Endothelial cell of umbilical vein (primary cell): ENCODE measurements around the gene GPR17. TPM values are rescaled to one million over a fixed set of nuclear protein-coding genes. Genes with fewer than 3 reads are reported as not detected.

Experiments used
- BruUV-seq: library from RNA; stranded (reverse); fragments of 400-500 nt; replicated peaks from 2 replicates; lab custom pipeline; 2021; lab: Mats Ljungman, UMichigan
- CTCF ChIA-PET: fragments of 300-600, 350-600 bp; sonication (Branson Sonifier 250); formaldehyde crosslinking; loops from one replicate; lab custom pipeline; 2021; ENCODE audit warnings: antibody characterized with exemption, inconsistent platforms; lab: Charles Lee
- POLR2A ChIA-PET: fragments of 300-600, 350-600 bp; sonication (Branson Sonifier 250); formaldehyde crosslinking; loops from one replicate; lab custom pipeline; 2021; ENCODE audit warnings: antibody characterized with exemption, inconsistent platforms; lab: Charles Lee
- DNase-seq: peaks from one replicate; pipeline ENCODE4 v3.0.0-alpha.2; 2011; ENCODE audit warnings: low read depth, low spot score
- FAIRE-seq: peaks from 2 replicates; lab custom pipeline; 2011; peaks lifted over from hg19 to GRCh38; lab: Jason Lieb, UNC
- H2AFZ ChIP-seq: 2 replicates; pipeline ENCODE4 v1.6.0; 2012; ENCODE audit warnings: low read depth, low read length, control low read depth, inconsistent platforms
- H3K27ac ChIP-seq: 2 replicates; pipeline ENCODE4 v1.5.1; 2011; ENCODE audit warnings: low read depth, mild to moderate bottlenecking, control low read depth, low read length, moderate library complexity; ENCODE audit not compliant: insufficient read depth
- H3K27me3 ChIP-seq, 2 experiments: 2 replicates each; pipeline versions ENCODE4 v1.6.0 to v1.6.1; 2011; ENCODE audit warnings: low read length in 2 of 2, mixed read lengths in 1 of 2; ENCODE audit not compliant: control insufficient read depth in 2 of 2, insufficient read depth in 2 of 2
- H3K36me3 ChIP-seq, 2 experiments: 2 replicates in 1 of 2; 3 replicates in 1 of 2; pipeline ENCODE4 v1.5.1; 2011; ENCODE audit warnings: low read length in 2 of 2, mild to moderate bottlenecking in 1 of 2, moderate library complexity in 1 of 2; ENCODE audit not compliant: control insufficient read depth in 2 of 2, insufficient read depth in 2 of 2; ENCODE audit errors: extremely low read depth in 1 of 2
- H3K4me1 ChIP-seq: 3 replicates; pipeline ENCODE4 v1.5.1; 2011; ENCODE audit warnings: mild to moderate bottlenecking, low read length; ENCODE audit not compliant: control insufficient read depth, insufficient read depth; ENCODE audit errors: extremely low read depth
- H3K4me2 ChIP-seq: 2 replicates; pipeline ENCODE4 v1.6.1; 2011; ENCODE audit warnings: low read length, control low read depth, mixed read lengths; ENCODE audit not compliant: insufficient read depth
- H3K4me3 ChIP-seq, 3 experiments: fragments of 200-600 bp in 1 of 3; sonication (generic), shearing (Covaris generic) in 1 of 3; replicated peaks in 1 of 3; 2 replicates each; pipeline ENCODE4 v1.5.1; 2011 to 2016; ENCODE audit warnings: control low read depth in 3 of 3, low read length in 3 of 3, mild to moderate bottlenecking in 2 of 3, inconsistent platforms in 1 of 3, low read depth in 1 of 3, moderate library complexity in 1 of 3; ENCODE audit not compliant: insufficient read depth in 1 of 3
- H3K79me2 ChIP-seq: 2 replicates; pipeline ENCODE4 v1.6.0; 2012; ENCODE audit warnings: low read length, inconsistent platforms; ENCODE audit not compliant: control insufficient read depth, insufficient read depth
- H3K9ac ChIP-seq: replicated peaks from 2 replicates; pipeline ENCODE3; 2011; ENCODE audit warnings: low read length, control low read depth; ENCODE audit not compliant: insufficient read depth; ENCODE audit errors: extremely low read depth
- H3K9me1 ChIP-seq: replicated peaks from 3 replicates; pipeline ENCODE4 v1.6.0; 2011; ENCODE audit warnings: mild to moderate bottlenecking, low read length; ENCODE audit not compliant: control insufficient read depth, insufficient read depth; ENCODE audit errors: extremely low read depth
- H3K9me3 ChIP-seq: replicated peaks from 2 replicates; pipeline ENCODE4 v1.5.1; 2012; ENCODE audit warnings: low read length, inconsistent platforms; ENCODE audit not compliant: control insufficient read depth, insufficient read depth
- H4K20me1 ChIP-seq: replicated peaks from 2 replicates; pipeline ENCODE3; 2011; ENCODE audit warnings: mild to moderate bottlenecking, low read length; ENCODE audit not compliant: control insufficient read depth, insufficient read depth; ENCODE audit errors: extremely low read depth
- EZH2 ChIP-seq: IDR thresholded peaks from 2 replicates; pipeline ENCODE4 v1.6.1; 2012; ENCODE audit warnings: borderline replicate concordance, low read depth, mild to moderate bottlenecking, moderate library complexity, low read length, inconsistent platforms; ENCODE audit not compliant: severe bottlenecking
- FOS ChIP-seq: IDR thresholded peaks from 2 replicates; pipeline ENCODE4 v1.6.1; 2011; ENCODE audit warnings: mild to moderate bottlenecking, low read length, moderate library complexity, borderline replicate concordance; ENCODE audit not compliant: insufficient read depth
- GATA2 ChIP-seq: IDR thresholded peaks from 2 replicates; pipeline ENCODE4 v1.7.0; 2011; ENCODE audit warnings: low read depth, mild to moderate bottlenecking, moderate library complexity, mixed read lengths, low read length; ENCODE audit not compliant: insufficient read length, insufficient read depth
- JUN ChIP-seq: IDR thresholded peaks from 2 replicates; pipeline ENCODE4 v1.6.1; 2011; ENCODE audit warnings: borderline replicate concordance, low read depth; ENCODE audit not compliant: insufficient read length, insufficient read depth
- MYC ChIP-seq: IDR thresholded peaks from one replicate; pipeline ENCODE4 v1.6.1; 2011; ENCODE audit warnings: mild to moderate bottlenecking, low read depth, low read length
- POLR2AphosphoS5 ChIP-seq: IDR thresholded peaks from 2 replicates; pipeline ENCODE4 v1.6.1; 2012; ENCODE audit warnings: low read depth, mild to moderate bottlenecking, control low read depth, low read length, moderate library complexity; ENCODE audit not compliant: insufficient read depth
- dilution Hi-C: fragments of 300-500 bp; cut with MboI; formaldehyde crosslinking; loops from one replicate; pipeline ENCODE4 v1.15.0; 2019; ENCODE audit warnings: low sequenced_read_pairs; ENCODE audit not compliant: extremely low pct_ligation_motif_present
- intact Hi-C: fragments of 100-400 bp; cut with micrococcal nuclease; formaldehyde crosslinking; loops from one replicate; pipeline ENCODE4 v1.10.0; 2022
- polyA plus RNA-seq, 4 experiments: library from polyadenylated mRNA; depleted of rRNA in 3 of 4; stranded (reverse) in 3 of 4; unstranded in 1 of 4; fragments of >200 nt; gene quantifications; 2 replicates each; pipeline versions ENCODE4 v1.2.1 to v1.2.3, GENCODE V29; 2011 to 2012; ENCODE audit warnings: missing spikeins in 1 of 4
- total RNA-seq: library from RNA; stranded (reverse); gene quantifications from 2 replicates; pipeline ENCODE4 v1.2.3, GENCODE V29; 2021

The GPR17 gene
- total and polyA plus RNA-seq, 2 donors (not counting 3 experiments of a cell fraction or from before 2014, with no cell fraction given): 0.10 TPM; not detected in 1

GRCh38 chr2:127606625-127607398 is 39.1 kb upstream of the GPR17 start:
- H2AFZ ChIP-seq: no peak overlapping the region
- no peak overlapping the region for H3K4me3 ChIP-seq
- H3K27me3 ChIP-seq: no peaks in the 10 kb centered on the region
- ChIA-PET POLR2A (no interaction called here), CTCF (interaction anchor here (0.9 to 2.3 kb wide), 2 partner anchors 15 to 43 kb away, joined by 4 to 9 read pairs; no protein-coding TSS in a partner anchor)
- H3K9me1 ChIP-seq: no peaks in the 10 kb centered on the region
- FAIRE-seq: no peak
- DNase-seq: no peak
- H3K27ac ChIP-seq: no peak overlapping the region
- H3K4me1 ChIP-seq: no peaks in the 10 kb centered on the region
- H3K79me2 ChIP-seq: no peaks in the 10 kb centered on the region
- H3K36me3 ChIP-seq: no peaks in the 10 kb centered on the region
- H4K20me1 ChIP-seq: no peaks in the 10 kb centered on the region
- H3K9me3 ChIP-seq: no peaks in the 10 kb centered on the region
- intact Hi-C loops (no loop called here), dilution Hi-C loops (no loop called here)
- no peak overlapping the region for H3K9ac ChIP-seq
- H3K4me2 ChIP-seq: no peak overlapping the region
- TF ChIP-seq MYC: no peak
- BruUV-seq: no TSS peak

GRCh38 chr2:127607399-127607908 is 38.5 kb upstream of the GPR17 start:
- FAIRE-seq: no peak
- Histone ChIP-seq H3K27me3 (no peaks in the 10 kb centered on the region), H3K4me3 (no peak overlapping the region), H3K4me1 (no peaks in the 10 kb centered on the region), H3K9ac (no peak overlapping the region), H3K79me2 (no peaks in the 10 kb centered on the region), H3K36me3 (no peaks in the 10 kb centered on the region), H3K4me2 (no peak overlapping the region), H3K9me1 (no peaks in the 10 kb centered on the region), H3K27ac (no peak overlapping the region), H2AFZ (no peak overlapping the region), H3K9me3 (no peaks in the 10 kb centered on the region), H4K20me1 (no peaks in the 10 kb centered on the region)
- dilution Hi-C loops: no loop called here
- CTCF ChIA-PET: interaction anchor here (0.9 to 2.3 kb wide), 3 partner anchors 8 to 42 kb away, joined by 3 to 9 read pairs (median 4); no protein-coding TSS in a partner anchor
- POLR2A ChIA-PET: no interaction called here
- BruUV-seq: no TSS peak
- TF ChIP-seq GATA2 (no peak), POLR2AphosphoS5 (no peak), JUN (no peak), EZH2 (no peak), FOS (no peak)
- intact Hi-C loops: no loop called here
- DNase-seq: no peak
